ENCODE data around the gene RANBP1.

Gene RANBP1

GRCh38 chr22:20112623-20113511, 3.0 kb upstream of the RANBP1 start:
- no CpG with 5 or more reads among the region's 26 CpGs for WGBS (ENCODE audit: extremely low coverage, insufficient coverage, low lambda C conversion rate)
- Histone ChIP-seq H3K36me3 (ENCODE audit: control insufficient read depth, insufficient read depth, low read length) (peaks cover 24% of the 10 kb centered on the region), H2BK120ac (ENCODE audit: low read depth, low read length) (no peak overlapping the region), H3K4ac (ENCODE audit: low read depth, low read length) (no peak overlapping the region), H2BK15ac (replicated peaks; ENCODE audit: low read depth) (no peak overlapping the region), H4K8ac (ENCODE audit: low read depth, low read length) (no peak overlapping the region), H2BK5ac (ENCODE audit: low read length) (no peak overlapping the region), H3K18ac (ENCODE audit: low read length) (no peak overlapping the region), H3K4me1 (ENCODE audit: control insufficient read depth, low read depth, low read length) (no peaks in the 10 kb centered on the region), H3K4me3 (ENCODE audit: low read length) (no peak overlapping the region), H4K5ac (ENCODE audit: low read length) (no peak overlapping the region), H2AK5ac (ENCODE audit: low read length) (no peak overlapping the region), H3K9ac (ENCODE audit: low read length) (no peak overlapping the region), H3K79me2 (ENCODE audit: control insufficient read depth, insufficient read depth, low read length) (peaks cover 17% of the 10 kb centered on the region), H3K27ac (ENCODE audit: low read depth, low read length) (no peak overlapping the region), H3K79me1 (ENCODE audit: low read length) (peaks cover 11% of the 10 kb centered on the region), H3K4me2 (ENCODE audit: low read length) (no peak overlapping the region), H3K23ac (ENCODE audit: low read length) (no peak overlapping the region), H3K56ac (ENCODE audit: low read length) (no peak overlapping the region), H3K27me3 (ENCODE audit: insufficient read depth, low read length, poor library complexity) (no peaks in the 10 kb centered on the region)
- no peak for DNase-seq

DNA sequence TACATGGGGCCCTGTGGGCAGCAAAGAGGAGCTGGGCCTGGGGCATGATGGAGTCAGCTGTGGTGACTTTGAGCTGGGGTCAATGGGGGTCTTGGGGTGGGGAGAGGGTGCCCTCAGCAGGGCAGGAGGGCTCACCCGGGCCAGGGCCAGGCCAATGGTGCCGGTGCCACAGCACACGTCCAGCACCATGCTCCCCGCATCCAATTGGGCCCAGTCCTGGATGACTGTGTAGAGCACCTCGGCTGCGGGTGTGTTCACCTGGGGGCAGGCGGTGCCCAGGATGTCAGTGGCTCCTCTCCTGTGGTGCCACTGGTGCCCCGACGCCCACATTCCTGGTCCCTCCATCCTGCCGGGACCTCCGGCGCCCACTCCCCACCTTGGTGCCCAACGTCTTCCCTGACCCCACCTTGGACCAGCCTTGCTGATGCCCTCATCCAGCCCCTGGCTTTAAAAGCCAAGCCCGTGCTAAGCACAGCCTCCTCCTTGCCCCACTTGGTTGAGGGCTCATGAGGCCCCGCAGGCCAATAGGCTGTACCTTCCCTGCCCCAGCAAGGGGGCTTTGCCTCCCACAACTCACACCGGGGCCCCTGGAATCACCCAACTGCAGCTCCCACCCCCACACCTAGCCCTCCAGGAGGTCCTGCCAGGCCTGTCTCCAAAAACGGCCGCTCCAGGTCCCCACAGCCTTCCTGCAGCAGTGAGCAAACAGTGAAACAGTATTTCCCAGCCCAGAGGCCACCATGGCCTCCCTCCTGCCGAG, 2.2 kb upstream of the RANBP1 start:
- Histone ChIP-seq H3K4ac (ENCODE audit: low read depth, low read length) (no peak overlapping the region), H3K9ac (ENCODE audit: low read length) (no peak overlapping the region), H2BK15ac (replicated peaks; ENCODE audit: low read depth) (no peak overlapping the region), H3K27me3 (ENCODE audit: insufficient read depth, low read length, poor library complexity) (no peaks in the 10 kb centered on the region), H3K4me2 (ENCODE audit: low read length) (no peak overlapping the region), H3K79me1 (ENCODE audit: low read length) (peaks cover 11% of the 10 kb centered on the region), H3K36me3 (ENCODE audit: control insufficient read depth, insufficient read depth, low read length) (peaks cover 24% of the 10 kb centered on the region), H3K56ac (ENCODE audit: low read length) (no peak overlapping the region), H4K5ac (ENCODE audit: low read length) (no peak overlapping the region), H2AK5ac (ENCODE audit: low read length) (no peak overlapping the region), H3K4me1 (ENCODE audit: control insufficient read depth, low read depth, low read length) (peaks cover 1% of the 10 kb centered on the region), H2BK5ac (ENCODE audit: low read length) (no peak overlapping the region), H3K23ac (ENCODE audit: low read length) (no peak overlapping the region), H2BK120ac (ENCODE audit: low read depth, low read length) (no peak overlapping the region), H3K27ac (ENCODE audit: low read depth, low read length) (no peak overlapping the region), H4K8ac (ENCODE audit: low read depth, low read length) (no peak overlapping the region), H3K4me3 (ENCODE audit: low read length) (no peak overlapping the region), H3K79me2 (ENCODE audit: control insufficient read depth, insufficient read depth, low read length) (peaks cover 26% of the 10 kb centered on the region), H3K18ac (ENCODE audit: low read length) (no peak overlapping the region)
- no CpG with 5 or more reads among the region's 19 CpGs for WGBS (ENCODE audit: extremely low coverage, insufficient coverage, low lambda C conversion rate)
- DNase-seq, result no peak

- H3K4me1 ChIP-seq (ENCODE audit: control insufficient read depth, low read depth, low read length), result peaks cover 2% of the 10 kb centered on the region
- no peak for DNase-seq
- H3K27me3 ChIP-seq (ENCODE audit: insufficient read depth, low read length, poor library complexity), result no peaks in the 10 kb centered on the region
- H2BK15ac ChIP-seq (replicated peaks; ENCODE audit: low read depth), result no peak overlapping the region
- peaks cover 36% of the 10 kb centered on the region for H3K79me2 ChIP-seq (ENCODE audit: control insufficient read depth, insufficient read depth, low read length)
- peaks cover 25% of the 10 kb centered on the region for H3K36me3 ChIP-seq (ENCODE audit: control insufficient read depth, insufficient read depth, low read length)
- no peak overlapping the region for H3K4me3 ChIP-seq (ENCODE audit: low read length)
- no peak overlapping the region for H3K4me2 ChIP-seq (ENCODE audit: low read length)
- no CpG with 5 or more reads among the region's 36 CpGs for WGBS (ENCODE audit: extremely low coverage, insufficient coverage, low lambda C conversion rate)
- H2AK5ac ChIP-seq (ENCODE audit: low read length), result no peak overlapping the region
- H3K18ac ChIP-seq (ENCODE audit: low read length), result no peak overlapping the region
- H2BK120ac ChIP-seq (ENCODE audit: low read depth, low read length), result no peak overlapping the region
- no peak overlapping the region for H3K56ac ChIP-seq (ENCODE audit: low read length)
- H4K8ac ChIP-seq (ENCODE audit: low read depth, low read length), result no peak overlapping the region
- no peak overlapping the region for H3K4ac ChIP-seq (ENCODE audit: low read depth, low read length)
- H3K79me1 ChIP-seq (ENCODE audit: low read length), result peaks cover 13% of the 10 kb centered on the region
- H3K27ac ChIP-seq (ENCODE audit: low read depth, low read length), result no peak overlapping the region
- no peak overlapping the region for H2BK5ac ChIP-seq (ENCODE audit: low read length)
- no peak overlapping the region for H4K5ac ChIP-seq (ENCODE audit: low read length)
- no peak overlapping the region for H3K23ac ChIP-seq (ENCODE audit: low read length)
- no peak overlapping the region for H3K9ac ChIP-seq (ENCODE audit: low read length)
Measured at GRCh38 chr22:20114506-20115475, 1.1 kb upstream of the RANBP1 start.

DNA sequence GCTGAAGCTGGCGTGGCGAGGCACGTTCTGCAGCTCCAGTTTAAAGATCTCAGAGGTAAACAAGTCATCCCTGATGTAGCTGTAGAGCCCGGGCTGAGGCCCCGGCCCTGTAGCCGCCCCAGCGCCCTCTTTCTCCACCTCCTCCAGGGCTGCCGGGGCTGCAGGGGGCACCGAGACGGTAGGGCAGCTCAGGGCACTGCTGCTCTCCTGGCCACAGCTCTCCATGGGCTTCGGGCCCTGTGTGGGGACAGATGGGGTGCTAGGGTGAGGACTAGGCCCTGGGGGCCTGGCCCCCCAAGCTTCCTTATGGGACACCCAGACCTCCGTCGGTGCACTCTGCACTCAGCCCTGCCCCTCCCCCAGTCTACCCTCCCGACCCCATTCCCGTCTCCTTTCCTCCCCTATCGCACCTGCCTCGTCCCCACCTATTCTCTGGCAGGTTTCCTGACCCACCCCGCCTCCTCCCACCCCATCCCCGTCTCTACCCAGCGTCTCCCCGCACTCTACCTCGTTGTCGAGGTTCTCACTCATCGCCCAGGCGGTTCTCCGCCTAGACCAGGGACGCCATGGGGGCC, 559 bp downstream of the RANBP1 start:
- Histone ChIP-seq H2BK120ac (ENCODE audit: low read depth, low read length) (no peak overlapping the region), H4K5ac (ENCODE audit: low read length) (no peak overlapping the region), H3K27ac (ENCODE audit: low read depth, low read length) (no peak overlapping the region), H3K79me2 (ENCODE audit: control insufficient read depth, insufficient read depth, low read length) (peaks cover 51% of the 10 kb centered on the region), H4K8ac (ENCODE audit: low read depth, low read length) (no peak overlapping the region), H3K27me3 (ENCODE audit: insufficient read depth, low read length, poor library complexity) (no peaks in the 10 kb centered on the region), H3K4me3 (ENCODE audit: low read length) (peak overlapping the region; percentile 91), H2AK5ac (ENCODE audit: low read length) (peak overlapping the region; percentile 93), H3K4me1 (ENCODE audit: control insufficient read depth, low read depth, low read length) (peaks cover 2% of the 10 kb centered on the region), H3K23ac (ENCODE audit: low read length) (peak overlapping the region; percentile 24), H3K18ac (ENCODE audit: low read length) (no peak overlapping the region), H3K4ac (ENCODE audit: low read depth, low read length) (peak overlapping the region; percentile 17), H2BK15ac (replicated peaks; ENCODE audit: low read depth) (no peak overlapping the region), H3K56ac (ENCODE audit: low read length) (peak overlapping the region; percentile 98), H2BK5ac (ENCODE audit: low read length) (no peak overlapping the region), H3K79me1 (ENCODE audit: low read length) (peaks cover 17% of the 10 kb centered on the region), H3K36me3 (ENCODE audit: control insufficient read depth, insufficient read depth, low read length) (peaks cover 21% of the 10 kb centered on the region), H3K9ac (ENCODE audit: low read length) (peak overlapping the region; percentile 97), H3K4me2 (ENCODE audit: low read length) (peak overlapping the region; percentile 78)
- no peak for DNase-seq
- WGBS (ENCODE audit: extremely low coverage, insufficient coverage, low lambda C conversion rate), result no CpG with 5 or more reads among the region's 27 CpGs

GRCh38 chr22:20116951-20117632, 1.2 kb downstream of the RANBP1 start, which contains the start of gene TRMT2A:
Gene TRMT2A, minus strand, starts transcription at chr22:20117226. Its CDS starts 320 bp downstream, at chr22:20116906.
- peak within 1 kb of the TSS; percentile 16 for H2BK120ac ChIP-seq (ENCODE audit: low read depth, low read length)
- peaks cover 22% of the 10 kb centered on the region for H3K36me3 ChIP-seq (ENCODE audit: control insufficient read depth, insufficient read depth, low read length)
- peak; percentile 99 for DNase-seq
- peak within 1 kb of the TSS; percentile 89 for H3K18ac ChIP-seq (ENCODE audit: low read length)
- no peak within 1 kb of the TSS for H4K5ac ChIP-seq (ENCODE audit: low read length)
- H3K4me3 ChIP-seq (ENCODE audit: low read length), result peak within 1 kb of the TSS; percentile 99
- H4K8ac ChIP-seq (ENCODE audit: low read depth, low read length), result peak within 1 kb of the TSS; percentile 59
- no peak within 1 kb of the TSS for H2BK15ac ChIP-seq (replicated peaks; ENCODE audit: low read depth)
- peaks cover 58% of the 10 kb centered on the region for H3K79me2 ChIP-seq (ENCODE audit: control insufficient read depth, insufficient read depth, low read length)
- H3K4ac ChIP-seq (ENCODE audit: low read depth, low read length), result peak within 1 kb of the TSS; percentile 90
- H3K79me1 ChIP-seq (ENCODE audit: low read length), result peaks cover 19% of the 10 kb centered on the region
- H2AK5ac ChIP-seq (ENCODE audit: low read length), result peak within 1 kb of the TSS; percentile 93
- H3K27ac ChIP-seq (ENCODE audit: low read depth, low read length), result peak within 1 kb of the TSS; percentile 52
- peak within 1 kb of the TSS; percentile 89 for H3K23ac ChIP-seq (ENCODE audit: low read length)
- H3K27me3 ChIP-seq (ENCODE audit: insufficient read depth, low read length, poor library complexity), result no peaks in the 10 kb centered on the region
- peak within 1 kb of the TSS; percentile 99 for H3K56ac ChIP-seq (ENCODE audit: low read length)
- no CpG with 5 or more reads among the region's 88 CpGs for WGBS (ENCODE audit: extremely low coverage, insufficient coverage, low lambda C conversion rate)
- peak within 1 kb of the TSS; percentile 88 for H3K4me2 ChIP-seq (ENCODE audit: low read length)
- peaks cover 2% of the 10 kb centered on the region for H3K4me1 ChIP-seq (ENCODE audit: control insufficient read depth, low read depth, low read length)
- H2BK5ac ChIP-seq (ENCODE audit: low read length), result peak within 1 kb of the TSS; percentile 45
- peak within 1 kb of the TSS; percentile 100 for H3K9ac ChIP-seq (ENCODE audit: low read length)
